ENCODE measurements around the gene LY86.

- TF ChIP-seq, protein P1, sequence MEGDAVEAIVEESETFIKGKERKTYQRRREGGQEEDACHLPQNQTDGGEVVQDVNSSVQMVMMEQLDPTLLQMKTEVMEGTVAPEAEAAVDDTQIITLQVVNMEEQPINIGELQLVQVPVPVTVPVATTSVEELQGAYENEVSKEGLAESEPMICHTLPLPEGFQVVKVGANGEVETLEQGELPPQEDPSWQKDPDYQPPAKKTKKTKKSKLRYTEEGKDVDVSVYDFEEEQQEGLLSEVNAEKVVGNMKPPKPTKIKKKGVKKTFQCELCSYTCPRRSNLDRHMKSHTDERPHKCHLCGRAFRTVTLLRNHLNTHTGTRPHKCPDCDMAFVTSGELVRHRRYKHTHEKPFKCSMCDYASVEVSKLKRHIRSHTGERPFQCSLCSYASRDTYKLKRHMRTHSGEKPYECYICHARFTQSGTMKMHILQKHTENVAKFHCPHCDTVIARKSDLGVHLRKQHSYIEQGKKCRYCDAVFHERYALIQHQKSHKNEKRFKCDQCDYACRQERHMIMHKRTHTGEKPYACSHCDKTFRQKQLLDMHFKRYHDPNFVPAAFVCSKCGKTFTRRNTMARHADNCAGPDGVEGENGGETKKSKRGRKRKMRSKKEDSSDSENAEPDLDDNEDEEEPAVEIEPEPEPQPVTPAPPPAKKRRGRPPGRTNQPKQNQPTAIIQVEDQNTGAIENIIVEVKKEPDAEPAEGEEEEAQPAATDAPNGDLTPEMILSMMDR (IDR thresholded peaks at IDR 0.05): no peak
- no peak for TF ChIP-seq MEF2A (IDR thresholded peaks at IDR 0.05; ENCODE audit: borderline replicate concordance, low read depth)
- no peak for TF ChIP-seq USF2 (IDR thresholded peaks at IDR 0.05; ENCODE audit: borderline replicate concordance, low read depth, low read length)
- TF ChIP-seq RAD21 (IDR thresholded peaks at IDR 0.05; ENCODE audit: low read length): no peak
- TF ChIP-seq EZH2phosphoT487 (IDR thresholded peaks at IDR 0.05; ENCODE audit: borderline replicate concordance, low read depth): no peak
- TF ChIP-seq YY1 (IDR thresholded peaks at IDR 0.05; ENCODE audit: low read depth): no peak
- no peak for TF ChIP-seq EP300 (IDR thresholded peaks at IDR 0.05; ENCODE audit: borderline replicate concordance in 1 of 2, low read depth in 1 of 2, low read length in 1 of 2)
- no peak for TF ChIP-seq ELF1 (IDR thresholded peaks at IDR 0.05)
- no peak for TF ChIP-seq POLR2AphosphoS5 (IDR thresholded peaks at IDR 0.05; ENCODE audit: low read depth, low read length)
- no peak for TF ChIP-seq MAX (IDR thresholded peaks at IDR 0.05; ENCODE audit: low read depth)
Observed at GRCh38 chr6:6683969-6684833, 95.7 kb downstream of the LY86 start.
